ENCODE data around the gene ASB2. TPM values are rescaled to one million over a fixed set of nuclear protein-coding genes. Genes with fewer than 3 reads are reported as not detected.

Gene ASB2
- total and polyA plus RNA-seq, 2 of the 13 experiments (the other 11 are each of a cell fraction or from before 2014, with no cell fraction given), result 0.82 to 4.1 TPM

- TF ChIP-seq JDP2 (CRISPR knock-in tag; IDR thresholded peaks at IDR 0.05; ENCODE audit: borderline replicate concordance), result no peak
- peak; percentile 87 for TF ChIP-seq MAX (IDR thresholded peaks at IDR 0.05)
- TF ChIP-seq FOXA3 (CRISPR knock-in tag; IDR thresholded peaks at IDR 0.05), result peak; percentile 47; the same call in 1 of the 2 replicates
- no peak for TF ChIP-seq HMGXB3 (CRISPR knock-in tag; IDR thresholded peaks at IDR 0.05; ENCODE audit: borderline replicate concordance)
- peak; percentile 54 for TF ChIP-seq HDAC2 (CRISPR knock-in tag; IDR thresholded peaks at IDR 0.05)
- no peak for TF ChIP-seq MYPOP (CRISPR knock-in tag; IDR thresholded peaks at IDR 0.05)
- TF ChIP-seq ZNF557 (CRISPR knock-in tag; IDR thresholded peaks at IDR 0.05), result peak; percentile 87
- TF ChIP-seq, protein P1, sequence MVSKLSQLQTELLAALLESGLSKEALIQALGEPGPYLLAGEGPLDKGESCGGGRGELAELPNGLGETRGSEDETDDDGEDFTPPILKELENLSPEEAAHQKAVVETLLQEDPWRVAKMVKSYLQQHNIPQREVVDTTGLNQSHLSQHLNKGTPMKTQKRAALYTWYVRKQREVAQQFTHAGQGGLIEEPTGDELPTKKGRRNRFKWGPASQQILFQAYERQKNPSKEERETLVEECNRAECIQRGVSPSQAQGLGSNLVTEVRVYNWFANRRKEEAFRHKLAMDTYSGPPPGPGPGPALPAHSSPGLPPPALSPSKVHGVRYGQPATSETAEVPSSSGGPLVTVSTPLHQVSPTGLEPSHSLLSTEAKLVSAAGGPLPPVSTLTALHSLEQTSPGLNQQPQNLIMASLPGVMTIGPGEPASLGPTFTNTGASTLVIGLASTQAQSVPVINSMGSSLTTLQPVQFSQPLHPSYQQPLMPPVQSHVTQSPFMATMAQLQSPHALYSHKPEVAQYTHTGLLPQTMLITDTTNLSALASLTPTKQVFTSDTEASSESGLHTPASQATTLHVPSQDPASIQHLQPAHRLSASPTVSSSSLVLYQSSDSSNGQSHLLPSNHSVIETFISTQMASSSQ (IDR thresholded peaks at IDR 0.05; ENCODE audit: low read depth), result no peak
- TF ChIP-seq, protein P1 (CRISPR knock-in tag; IDR thresholded peaks at IDR 0.05; ENCODE audit: borderline replicate concordance), result peak; percentile 39; the same call in 1 of the 2 replicates
- TF ChIP-seq TBX3 (IDR thresholded peaks at IDR 0.05; ENCODE audit: borderline replicate concordance), result no peak
- TF ChIP-seq NFYC (CRISPR knock-in tag; IDR thresholded peaks at IDR 0.05), result no peak
- TF ChIP-seq NCOA2 (CRISPR knock-in tag; IDR thresholded peaks at IDR 0.05), result peak; percentile 79
- TF ChIP-seq FOXO1 (CRISPR knock-in tag; IDR thresholded peaks at IDR 0.05), result peak; percentile 75
- TF ChIP-seq SOX5 (CRISPR knock-in tag; IDR thresholded peaks at IDR 0.05; ENCODE audit: borderline replicate concordance), result peak; percentile 73; the same call in 1 of the 2 replicates
- TF ChIP-seq ZNF292 (CRISPR knock-in tag; IDR thresholded peaks at IDR 0.05; ENCODE audit: borderline replicate concordance, low read depth), result 0 out of 2 replicates have a peak, but pooled peaks have one; percentile 32
- no peak for TF ChIP-seq FOXC1 (CRISPR knock-in tag; IDR thresholded peaks at IDR 0.05; ENCODE audit: borderline replicate concordance)
- no peak for TF ChIP-seq FOXA1 (IDR thresholded peaks at IDR 0.05)
- 0 out of 2 replicates have a peak, but pooled peaks have one; percentile 18 for TF ChIP-seq FOXA1 (CRISPR knock-in tag; IDR thresholded peaks at IDR 0.05)
- TF ChIP-seq ZNF124 (CRISPR knock-in tag; IDR thresholded peaks at IDR 0.05), result 0 out of 2 replicates have a peak, but pooled peaks have one; percentile 29
- TF ChIP-seq PITX1 (CRISPR knock-in tag; IDR thresholded peaks at IDR 0.05), result peak; percentile 85
- TF ChIP-seq ZNF629 (CRISPR knock-in tag; conservative IDR thresholded peaks at IDR 0.05), result 0 out of 2 replicates have a peak, but pooled peaks have one; percentile 28
Observed at GRCh38 chr14:93905623-93906022, 70.7 kb downstream of the ASB2 start (continued).
